ENCODE measurements around the gene ORAI3. TPM values are rescaled to one million over a fixed set of nuclear protein-coding genes. Genes with fewer than 3 reads are reported as not detected.
A peak's percentile ranks its signal among the peaks of the same experiment; 100 is the strongest.

The ORAI3 gene
- total RNA-seq, 6 experiments from 2014 or later: 27.7 to 56.6 (median 31.6) TPM

DNA sequence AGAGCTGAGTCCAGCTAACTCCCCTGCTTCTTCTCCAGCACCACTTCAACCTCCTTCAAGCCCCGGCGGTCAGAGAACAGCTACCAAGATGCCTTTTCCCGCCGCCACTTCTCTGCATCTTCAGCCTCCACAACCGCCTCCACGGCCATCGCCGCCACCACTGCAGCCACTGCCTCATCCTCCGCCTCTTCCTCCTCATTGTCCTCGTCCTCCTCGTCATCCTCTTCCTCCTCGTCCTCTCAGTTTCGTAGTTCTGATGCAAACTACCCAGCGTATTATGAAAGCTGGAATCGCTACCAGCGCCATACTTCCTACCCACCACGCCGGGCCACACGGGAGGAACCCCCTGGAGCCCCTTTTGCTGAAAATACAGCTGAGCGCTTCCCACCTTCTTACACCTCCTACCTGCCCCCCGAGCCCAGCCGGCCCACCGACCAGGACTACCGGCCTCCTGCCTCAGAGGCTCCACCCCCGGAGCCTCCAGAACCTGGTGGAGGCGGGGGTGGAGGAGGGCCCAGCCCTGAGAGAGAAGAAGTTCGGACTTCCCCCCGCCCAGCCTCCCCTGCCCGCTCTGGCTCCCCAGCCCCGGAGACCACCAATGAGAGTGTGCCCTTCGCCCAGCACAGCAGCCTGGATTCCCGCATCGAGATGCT lies 15.8 kb downstream of the ORAI3 start:
- H3K36me3 ChIP-seq: peaks cover 0 to 92% (median 55%) of the 10 kb centered on the region in 4 donors
- no peaks in the 10 kb centered on the region for H3K4me1 ChIP-seq
- no peaks in the 10 kb centered on the region for H3K9me3 ChIP-seq
- 82% methylated on average over 24 of the region's 33 CpGs for WGBS (ENCODE audit: insufficient coverage, low coverage, low lambda C conversion rate, missing lambda C conversion rate)
- no peak overlapping the region for H3K27ac ChIP-seq
- peak in 1 of 4 donors; percentile 8 for ATAC-seq
- no peak overlapping the region for H3K4me3 ChIP-seq
- DNase-seq: no peak
- H3K27me3 ChIP-seq: no peaks in the 10 kb centered on the region
- TF ChIP-seq, protein P1, sequence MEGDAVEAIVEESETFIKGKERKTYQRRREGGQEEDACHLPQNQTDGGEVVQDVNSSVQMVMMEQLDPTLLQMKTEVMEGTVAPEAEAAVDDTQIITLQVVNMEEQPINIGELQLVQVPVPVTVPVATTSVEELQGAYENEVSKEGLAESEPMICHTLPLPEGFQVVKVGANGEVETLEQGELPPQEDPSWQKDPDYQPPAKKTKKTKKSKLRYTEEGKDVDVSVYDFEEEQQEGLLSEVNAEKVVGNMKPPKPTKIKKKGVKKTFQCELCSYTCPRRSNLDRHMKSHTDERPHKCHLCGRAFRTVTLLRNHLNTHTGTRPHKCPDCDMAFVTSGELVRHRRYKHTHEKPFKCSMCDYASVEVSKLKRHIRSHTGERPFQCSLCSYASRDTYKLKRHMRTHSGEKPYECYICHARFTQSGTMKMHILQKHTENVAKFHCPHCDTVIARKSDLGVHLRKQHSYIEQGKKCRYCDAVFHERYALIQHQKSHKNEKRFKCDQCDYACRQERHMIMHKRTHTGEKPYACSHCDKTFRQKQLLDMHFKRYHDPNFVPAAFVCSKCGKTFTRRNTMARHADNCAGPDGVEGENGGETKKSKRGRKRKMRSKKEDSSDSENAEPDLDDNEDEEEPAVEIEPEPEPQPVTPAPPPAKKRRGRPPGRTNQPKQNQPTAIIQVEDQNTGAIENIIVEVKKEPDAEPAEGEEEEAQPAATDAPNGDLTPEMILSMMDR (IDR thresholded peaks at IDR 0.05): no peak
- TF ChIP-seq POLR2A (IDR thresholded peaks at IDR 0.05): no peak
- intact Hi-C loops (cut with DNase I): no loop called here

DNA sequence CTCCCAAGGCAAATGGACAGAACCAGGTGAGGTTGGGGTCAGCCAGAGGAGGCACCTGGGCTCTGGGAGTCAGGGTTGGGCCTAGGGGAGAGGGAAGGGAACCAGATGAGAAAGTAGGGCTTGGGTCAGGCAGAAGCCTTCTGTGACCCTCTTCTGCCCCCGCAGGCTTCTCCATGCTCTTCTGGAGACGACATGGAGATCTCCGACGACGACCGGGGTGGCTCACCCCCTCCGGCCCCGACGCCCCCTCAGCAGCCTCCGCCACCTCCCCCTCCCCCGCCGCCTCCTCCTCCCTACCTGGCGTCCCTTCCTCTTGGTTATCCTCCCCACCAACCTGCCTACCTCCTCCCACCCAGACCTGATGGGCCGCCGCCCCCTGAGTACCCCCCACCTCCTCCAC lies 16.6 kb downstream of the ORAI3 start:
- peak in 1 of 4 donors; percentile 7 for ATAC-seq
- Histone ChIP-seq H3K4me3 (no peak overlapping the region), H3K9me3 (no peaks in the 10 kb centered on the region), H3K27ac (no peak overlapping the region), H3K27me3 (no peaks in the 10 kb centered on the region), H3K4me1 (no peaks in the 10 kb centered on the region), H3K36me3 (peaks cover 0 to 91% (median 53%) of the 10 kb centered on the region in 4 donors)
- TF ChIP-seq POLR2A (IDR thresholded peaks at IDR 0.05): no peak
- TF ChIP-seq, protein P1 (IDR thresholded peaks at IDR 0.05): no peak
- no peak for DNase-seq
- WGBS (ENCODE audit: insufficient coverage, low coverage, low lambda C conversion rate, missing lambda C conversion rate): 78% methylated on average over 3 of the region's 15 CpGs
- intact Hi-C loops (cut with DNase I): no loop called here

DNA sequence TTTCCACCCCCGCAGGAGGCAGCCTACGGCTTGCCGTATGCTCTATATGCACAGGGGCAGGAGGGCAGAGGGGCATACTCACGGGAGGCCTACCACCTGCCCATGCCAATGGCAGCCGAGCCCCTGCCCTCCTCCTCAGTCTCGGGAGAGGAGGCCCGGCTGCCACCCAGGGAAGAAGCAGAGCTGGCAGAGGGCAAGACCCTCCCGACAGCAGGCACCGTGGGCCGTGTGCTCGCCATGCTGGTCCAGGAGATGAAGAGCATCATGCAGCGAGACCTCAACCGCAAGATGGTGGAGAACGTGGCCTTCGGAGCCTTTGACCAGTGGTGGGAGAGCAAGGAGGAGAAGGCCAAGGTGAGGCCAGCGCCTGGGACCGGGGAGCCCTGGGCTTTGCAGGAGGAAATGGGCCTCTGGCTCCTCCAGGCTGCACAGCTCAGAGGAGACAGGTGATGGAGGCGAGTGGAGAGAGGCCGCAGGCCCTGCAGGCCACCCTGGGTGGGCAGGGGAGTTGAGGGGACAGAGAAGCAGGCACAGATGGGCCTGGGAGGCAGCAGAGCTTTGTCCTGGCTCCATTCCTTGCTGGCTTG lies 17.3 kb downstream of the ORAI3 start:
- no peak overlapping the region for H3K27ac ChIP-seq
- no peaks in the 10 kb centered on the region for H3K9me3 ChIP-seq
- no peaks in the 10 kb centered on the region for H3K27me3 ChIP-seq
- no peak overlapping the region for H3K4me3 ChIP-seq
- TF ChIP-seq, protein P1 (IDR thresholded peaks at IDR 0.05): no peak
- no peak for TF ChIP-seq POLR2A (IDR thresholded peaks at IDR 0.05)
- no peaks in the 10 kb centered on the region for H3K4me1 ChIP-seq
- no peak for DNase-seq
- WGBS (ENCODE audit: insufficient coverage, low coverage, low lambda C conversion rate, missing lambda C conversion rate): 89% methylated on average over 5 of the region's 19 CpGs
- peaks cover 0 to 91% (median 53%) of the 10 kb centered on the region in 4 donors for H3K36me3 ChIP-seq
- no peak for ATAC-seq
- intact Hi-C loops (cut with DNase I): no loop called here

DNA sequence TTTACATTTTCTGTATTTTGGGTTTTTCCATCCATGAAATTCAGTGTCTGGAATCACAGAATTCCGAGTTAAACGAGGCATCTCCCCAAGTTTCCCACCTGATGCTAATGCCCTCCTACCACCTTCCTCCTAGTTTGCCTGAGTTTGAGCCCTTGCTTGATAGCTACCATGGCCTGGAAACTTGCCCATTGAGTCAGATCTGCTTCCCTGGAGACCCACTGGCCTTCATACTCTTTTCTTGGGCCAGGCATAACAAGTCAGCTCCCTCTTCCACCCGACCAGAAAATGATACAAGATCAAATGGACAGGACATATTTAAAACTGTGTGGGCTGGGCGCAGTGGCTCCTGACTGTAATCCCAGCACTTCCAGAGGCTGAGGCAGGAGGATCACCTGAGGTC lies 18.9 kb downstream of the ORAI3 start:
- WGBS (ENCODE audit: insufficient coverage, low coverage, low lambda C conversion rate, missing lambda C conversion rate): 73% methylated on average over 4 of the region's 4 CpGs
- TF ChIP-seq POLR2A (IDR thresholded peaks at IDR 0.05): no peak
- TF ChIP-seq, protein P1 (IDR thresholded peaks at IDR 0.05): no peak
- Histone ChIP-seq H3K27ac (no peak overlapping the region), H3K36me3 (peaks cover 0 to 91% (median 48%) of the 10 kb centered on the region in 4 donors), H3K27me3 (no peaks in the 10 kb centered on the region), H3K4me3 (no peak overlapping the region), H3K4me1 (no peaks in the 10 kb centered on the region), H3K9me3 (no peaks in the 10 kb centered on the region)
- DNase-seq: no peak
- intact Hi-C loops (cut with DNase I): no loop called here
- no peak for ATAC-seq
